GM21529 (cell line): ENCODE results near the gene BPIFA3.

Source experiments
- ATAC-seq: cut with Tn5 transposase; IDR thresholded peaks from one replicate; pipeline ENCODE4 v1.9.1; 2021; ENCODE audit not compliant: unreplicated experiment

The BPIFA3 gene

GRCh38 chr20:33259371-33259770, 42.2 kb downstream of the BPIFA3 start:
- no peak for ATAC-seq

GRCh38 chr20:33261465-33261864, 44.3 kb downstream of the BPIFA3 start:
- ATAC-seq, result no peak

- no peak for ATAC-seq
These were observed 45.5 kb downstream of the BPIFA3 start for GRCh38 chr20:33262658-33263065.

DNA sequence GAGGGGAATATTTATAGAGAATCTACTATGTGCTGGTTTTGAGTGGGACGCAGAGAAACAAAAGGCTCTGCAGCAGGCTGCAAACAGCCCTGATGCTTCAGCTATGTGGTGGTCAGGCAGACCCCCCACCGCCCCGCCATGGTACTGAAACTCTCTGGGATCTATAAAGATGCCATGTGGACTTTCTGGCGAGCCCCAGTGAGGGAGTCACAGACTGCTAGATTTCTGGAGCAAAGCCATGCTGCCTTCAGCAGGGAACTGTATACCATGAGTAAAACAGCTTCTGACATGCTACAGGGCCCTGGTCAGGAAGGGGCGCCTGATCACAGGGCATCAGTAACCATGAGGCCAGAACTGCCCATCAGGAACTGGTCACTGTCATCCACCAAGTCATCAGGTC, 46.6 kb downstream of the BPIFA3 start:
- ATAC-seq, result no peak

DNA sequence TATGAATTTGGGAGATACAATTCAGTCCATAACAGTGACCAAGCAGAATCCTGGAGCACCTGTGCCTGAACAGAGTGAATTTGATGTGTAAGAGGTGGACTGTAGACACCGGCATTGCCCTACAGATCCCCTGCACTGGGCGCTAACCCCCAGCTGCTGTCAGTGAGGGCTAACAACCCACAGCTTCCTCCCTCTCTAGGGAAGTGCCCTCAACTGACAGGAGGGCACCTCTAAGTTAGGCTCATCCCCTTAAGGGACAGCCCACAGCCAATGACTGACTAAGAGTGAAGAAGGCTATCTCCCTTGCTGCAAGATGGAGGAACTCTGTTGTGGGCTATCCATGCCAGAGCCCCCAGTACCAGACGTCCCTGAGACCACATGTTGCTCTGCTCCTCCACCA, 50.5 kb downstream of the BPIFA3 start:
- no peak for ATAC-seq

GRCh38 chr20:33272155-33272873, 55.2 kb downstream of the BPIFA3 start:
- ATAC-seq, result no peak

GRCh38 chr20:33273117-33273851, 56.1 kb downstream of the BPIFA3 start:
- no peak for ATAC-seq

DNA sequence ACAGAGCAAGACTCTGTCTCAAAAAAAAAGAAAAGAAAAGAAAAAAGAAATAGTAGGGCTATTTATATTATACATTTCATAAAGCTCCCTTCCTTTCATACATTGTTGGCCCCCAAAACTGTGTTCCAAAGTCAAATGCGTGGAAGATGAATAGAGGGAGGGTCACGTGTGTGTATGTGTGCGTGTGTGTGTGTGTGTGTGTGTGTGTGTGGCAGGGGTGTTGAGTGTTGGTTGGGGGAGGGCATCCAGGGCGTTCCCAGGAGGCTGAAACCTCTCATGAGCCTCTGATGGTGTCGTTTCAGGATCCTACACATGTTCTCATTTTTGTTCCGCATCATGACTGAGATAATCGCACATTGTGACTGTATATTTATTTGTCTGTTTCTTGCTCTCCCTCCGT, 58.1 kb downstream of the BPIFA3 start:
- no peak for ATAC-seq

- no peak for ATAC-seq
These were observed 58.7 kb downstream of the BPIFA3 start for GRCh38 chr20:33275871-33276270.

- ATAC-seq, result no peak
These were observed 59.4 kb downstream of the BPIFA3 start for GRCh38 chr20:33276303-33277113.
